Measurements from ENCODE around the gene EVL. TPM values are rescaled to one million over a fixed set of nuclear protein-coding genes. Genes with fewer than 3 reads are reported as not detected.

EVL gene
- total and polyA plus RNA-seq, 5 donors, result 46.6 to 74.8 (median 71.5) TPM

- no peaks in the 10 kb centered on the region for H3K27me3 ChIP-seq (ENCODE audit: control insufficient read depth, insufficient read depth)
- H3K4me1 ChIP-seq (ENCODE audit: control insufficient read depth, insufficient read depth, low read length), result peaks cover 2% of the 10 kb centered on the region
- DNase-seq (no peak), ATAC-seq (no peak)
- WGBS, result 78% methylated on average over 25 of the region's 25 CpGs
- no peak overlapping the region for H3K4me3 ChIP-seq (ENCODE audit: low read length)
- intact Hi-C loops (cut with DNase I), result no loop called here
- H3K27ac ChIP-seq (ENCODE audit: low read length), result no peak overlapping the region
- H3K9me3 ChIP-seq (ENCODE audit: control insufficient read depth, low read length), result no peaks in the 10 kb centered on the region
Measured at GRCh38 chr14:100132161-100132902, 67.1 kb downstream of the EVL start.

GRCh38 chr14:100132903-100133510 is 67.8 kb downstream of the EVL start:
- WGBS, result 88% methylated on average over 12 of the region's 12 CpGs
- ATAC-seq (no peak), DNase-seq (no peak)
- Histone ChIP-seq H3K9me3 (ENCODE audit: control insufficient read depth, low read length) (no peaks in the 10 kb centered on the region), H3K4me3 (ENCODE audit: low read length) (no peak overlapping the region), H3K27me3 (ENCODE audit: control insufficient read depth, insufficient read depth) (no peaks in the 10 kb centered on the region), H3K4me1 (ENCODE audit: control insufficient read depth, insufficient read depth, low read length) (peaks cover 2% of the 10 kb centered on the region), H3K27ac (ENCODE audit: low read length) (no peak overlapping the region)
- intact Hi-C loops (cut with DNase I), result no loop called here

DNA sequence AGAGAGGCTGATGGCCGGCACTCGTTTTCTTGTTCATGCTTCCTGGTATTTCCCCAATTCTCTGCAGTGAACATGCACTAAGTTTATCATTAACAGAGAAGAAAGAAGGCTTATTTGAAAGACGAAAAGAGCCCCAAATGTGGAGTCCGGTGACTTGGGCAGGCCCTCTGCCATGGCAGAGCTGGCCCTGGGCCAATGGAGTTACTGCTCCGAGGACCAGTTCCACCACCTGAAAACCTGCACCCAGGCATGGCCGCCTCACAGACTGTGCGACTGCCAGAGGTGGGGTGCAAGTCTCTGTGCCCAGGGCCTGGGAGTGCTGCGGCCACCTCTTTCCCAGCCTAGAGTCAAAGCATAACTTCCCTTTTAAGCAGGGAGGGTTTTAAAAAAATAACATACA is 69.4 kb downstream of the EVL start:
- Histone ChIP-seq H3K27ac (ENCODE audit: low read length) (no peak overlapping the region), H3K27me3 (ENCODE audit: control insufficient read depth, insufficient read depth) (no peaks in the 10 kb centered on the region)
- 94% methylated on average over 8 of the region's 8 CpGs for WGBS

GRCh38 chr14:100135073-100135472 is 69.9 kb downstream of the EVL start:
- intact Hi-C loops (cut with DNase I), result no loop called here
- WGBS, result 93% methylated on average over 9 of the region's 9 CpGs

More for the DNA sequence above, 69.4 kb downstream of the EVL start:
- intact Hi-C loops (cut with DNase I), result no loop called here
- Histone ChIP-seq H3K4me1 (ENCODE audit: control insufficient read depth, insufficient read depth, low read length) (no peaks in the 10 kb centered on the region), H3K9me3 (ENCODE audit: control insufficient read depth, low read length) (no peaks in the 10 kb centered on the region), H3K4me3 (ENCODE audit: low read length) (no peak overlapping the region)
- DNase-seq (no peak), ATAC-seq (no peak)

DNA sequence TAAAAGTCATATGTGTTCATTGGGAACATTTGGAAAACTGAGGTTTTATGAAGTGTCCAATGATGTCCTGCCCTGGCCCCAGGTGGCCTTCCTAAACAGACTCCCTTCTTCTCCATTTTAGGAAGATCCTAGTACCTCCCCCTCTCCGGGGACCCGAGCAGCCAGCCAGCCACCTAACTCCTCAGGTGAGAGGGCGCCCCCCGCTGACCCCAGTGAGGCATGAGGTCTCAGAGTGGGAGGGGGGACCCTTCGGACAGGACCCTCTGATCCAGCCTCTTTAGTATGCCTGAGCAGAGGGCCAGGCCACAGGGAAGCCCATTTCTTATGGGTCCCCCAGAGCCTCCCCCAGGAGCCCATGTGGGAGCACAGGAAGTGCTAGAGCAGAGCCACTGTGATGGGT is 70.6 kb downstream of the EVL start:
- H3K4me1 ChIP-seq (ENCODE audit: control insufficient read depth, insufficient read depth, low read length), result no peaks in the 10 kb centered on the region
- ATAC-seq (no peak), DNase-seq (no peak)
- H3K4me3 ChIP-seq (ENCODE audit: low read length), result no peak overlapping the region
- no peaks in the 10 kb centered on the region for H3K27me3 ChIP-seq (ENCODE audit: control insufficient read depth, insufficient read depth)
- 90% methylated on average over 5 of the region's 5 CpGs for WGBS
- intact Hi-C loops (cut with DNase I), result no loop called here
- H3K27ac ChIP-seq (ENCODE audit: low read length), result no peak overlapping the region
- H3K9me3 ChIP-seq (ENCODE audit: control insufficient read depth, low read length), result no peaks in the 10 kb centered on the region

More at GRCh38 chr14:100135073-100135472, 69.9 kb downstream of the EVL start:
- H3K4me3 ChIP-seq (ENCODE audit: low read length), result no peak overlapping the region
- no peaks in the 10 kb centered on the region for H3K9me3 ChIP-seq (ENCODE audit: control insufficient read depth, low read length)
- H3K27me3 ChIP-seq (ENCODE audit: control insufficient read depth, insufficient read depth), result no peaks in the 10 kb centered on the region
- ATAC-seq (no peak), DNase-seq (no peak)
- H3K4me1 ChIP-seq (ENCODE audit: control insufficient read depth, insufficient read depth, low read length), result no peaks in the 10 kb centered on the region
- H3K27ac ChIP-seq (ENCODE audit: low read length), result no peak overlapping the region

- no peak for DNase-seq
- Histone ChIP-seq H3K4me1 (ENCODE audit: control insufficient read depth, insufficient read depth, low read length) (no peaks in the 10 kb centered on the region), H3K9me3 (ENCODE audit: control insufficient read depth, low read length) (no peaks in the 10 kb centered on the region), H3K27ac (ENCODE audit: low read length) (no peak overlapping the region), H3K4me3 (ENCODE audit: low read length) (no peak overlapping the region), H3K27me3 (ENCODE audit: control insufficient read depth, insufficient read depth) (no peaks in the 10 kb centered on the region)
- intact Hi-C loops (cut with DNase I), result no loop called here
- 91% methylated on average over 8 of the region's 8 CpGs for WGBS
- ATAC-seq, result no peak
Measured at GRCh38 chr14:100137173-100137572, 72.0 kb downstream of the EVL start.

GRCh38 chr14:100138082-100138787 is 73.0 kb downstream of the EVL start:
- 78% methylated on average over 8 of the region's 8 CpGs for WGBS
- intact Hi-C loops (cut with DNase I), result no loop called here
- no peaks in the 10 kb centered on the region for H3K27me3 ChIP-seq (ENCODE audit: control insufficient read depth, insufficient read depth)
- DNase-seq (no peak), ATAC-seq (no peak)
- no peak overlapping the region for H3K27ac ChIP-seq (ENCODE audit: low read length)
- peaks cover 2% of the 10 kb centered on the region for H3K4me1 ChIP-seq (ENCODE audit: control insufficient read depth, insufficient read depth, low read length)
- no peaks in the 10 kb centered on the region for H3K9me3 ChIP-seq (ENCODE audit: control insufficient read depth, low read length)
- no peak overlapping the region for H3K4me3 ChIP-seq (ENCODE audit: low read length)

- ATAC-seq, result no peak
Measured at GRCh38 chr14:100138955-100139354, 73.7 kb downstream of the EVL start.

GRCh38 chr14:100140452-100141078 is 75.3 kb downstream of the EVL start:
- intact Hi-C loops (cut with DNase I), result no loop called here
- WGBS, result 64% methylated on average over 16 of the region's 16 CpGs
- Histone ChIP-seq H3K4me1 (ENCODE audit: control insufficient read depth, insufficient read depth, low read length) (peaks cover 2% of the 10 kb centered on the region), H3K27me3 (ENCODE audit: control insufficient read depth, insufficient read depth) (no peaks in the 10 kb centered on the region), H3K27ac (ENCODE audit: low read length) (no peak overlapping the region), H3K4me3 (ENCODE audit: low read length) (no peak overlapping the region), H3K9me3 (ENCODE audit: control insufficient read depth, low read length) (no peaks in the 10 kb centered on the region)
- ATAC-seq (peak in 1 of 2 donors; percentile 46), DNase-seq (peak in 1 of 3 donors; percentile 71)

More at GRCh38 chr14:100138955-100139354, 73.7 kb downstream of the EVL start:
- Histone ChIP-seq H3K9me3 (ENCODE audit: control insufficient read depth, low read length) (no peaks in the 10 kb centered on the region), H3K27me3 (ENCODE audit: control insufficient read depth, insufficient read depth) (no peaks in the 10 kb centered on the region), H3K27ac (ENCODE audit: low read length) (no peak overlapping the region), H3K4me3 (ENCODE audit: low read length) (no peak overlapping the region), H3K4me1 (ENCODE audit: control insufficient read depth, insufficient read depth, low read length) (peaks cover 2% of the 10 kb centered on the region)
- WGBS, result 96% methylated on average over 13 of the region's 13 CpGs
- DNase-seq, result no peak
- intact Hi-C loops (cut with DNase I), result no loop called here

- no peaks in the 10 kb centered on the region for H3K27me3 ChIP-seq (ENCODE audit: control insufficient read depth, insufficient read depth)
- ATAC-seq, result no peak
- H3K27ac ChIP-seq (ENCODE audit: low read length), result no peak overlapping the region
- H3K4me1 ChIP-seq (ENCODE audit: control insufficient read depth, insufficient read depth, low read length), result peaks cover 2% of the 10 kb centered on the region
- DNase-seq, result no peak
- no peak overlapping the region for H3K4me3 ChIP-seq (ENCODE audit: low read length)
- WGBS, result 88% methylated on average over 7 of the region's 7 CpGs
- H3K9me3 ChIP-seq (ENCODE audit: control insufficient read depth, low read length), result no peaks in the 10 kb centered on the region
- intact Hi-C loops (cut with DNase I), result no loop called here
Measured at GRCh38 chr14:100141098-100141497, 75.9 kb downstream of the EVL start.

Data from right cardiac atrium (tissue), 5 donors.